ENCODE measurements around the gene RNGTT.

The RNGTT gene

DNA sequence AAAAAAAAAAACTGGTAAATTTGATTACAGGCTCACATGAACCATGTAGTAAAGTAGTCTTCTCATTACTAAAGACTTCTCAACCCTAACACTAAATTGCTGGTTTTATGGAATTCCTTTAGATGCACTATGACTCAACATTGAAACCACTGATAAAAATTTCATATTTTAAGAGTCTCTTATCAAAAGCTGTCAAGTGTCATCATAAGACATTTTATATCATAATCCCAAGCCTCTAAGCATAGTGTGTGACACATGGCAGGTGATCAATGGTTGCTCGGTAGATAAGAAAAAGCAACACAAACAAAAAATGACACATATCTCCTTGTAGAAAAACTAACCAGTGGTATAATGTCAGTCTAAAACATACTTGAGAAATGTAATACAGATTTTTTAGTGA is 258.4 kb downstream of the RNGTT start:
- in situ Hi-C loops (cut with MboI; ENCODE audit: low sequenced_read_pairs, unreplicated experiment): no loop called here
- DNase-seq (ENCODE audit: low spot score): no peak
- no peak for TF ChIP-seq CTCF (IDR thresholded peaks at IDR 0.05; ENCODE audit: borderline replicate concordance, control extremely low read depth, extremely low read depth, insufficient read depth, missing control alignments)

DNA sequence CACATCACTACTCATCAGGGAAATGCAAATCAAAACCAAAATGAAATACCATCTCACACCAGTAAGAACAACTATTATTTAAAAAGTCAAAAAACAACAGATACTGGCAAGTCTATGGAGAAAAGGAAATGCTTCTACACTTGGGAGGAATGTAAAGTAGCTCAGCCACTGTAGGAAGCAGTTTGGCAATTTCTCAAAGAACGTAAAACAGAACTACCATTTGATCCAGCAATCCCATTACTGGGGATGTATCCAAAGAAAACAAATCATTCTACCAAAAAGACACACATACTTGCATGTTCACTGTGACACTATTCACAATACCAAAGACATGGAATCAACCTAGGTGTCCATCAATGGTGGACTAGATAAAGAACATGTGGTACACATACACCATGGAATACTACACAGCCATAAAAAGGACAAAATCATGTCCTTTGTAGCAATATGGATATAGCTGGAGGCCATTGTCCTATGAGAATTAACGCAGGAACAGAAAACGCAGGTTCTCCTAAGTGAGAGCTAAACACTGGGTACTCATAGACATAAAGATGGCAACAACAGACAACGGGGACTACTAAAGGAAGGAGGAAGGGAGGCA is 260.4 kb downstream of the RNGTT start:
- DNase-seq (ENCODE audit: low spot score): no peak
- in situ Hi-C loops (cut with MboI; ENCODE audit: low sequenced_read_pairs, unreplicated experiment): no loop called here
- TF ChIP-seq CTCF (IDR thresholded peaks at IDR 0.05; ENCODE audit: borderline replicate concordance, control extremely low read depth, extremely low read depth, insufficient read depth, missing control alignments): no peak

DNA sequence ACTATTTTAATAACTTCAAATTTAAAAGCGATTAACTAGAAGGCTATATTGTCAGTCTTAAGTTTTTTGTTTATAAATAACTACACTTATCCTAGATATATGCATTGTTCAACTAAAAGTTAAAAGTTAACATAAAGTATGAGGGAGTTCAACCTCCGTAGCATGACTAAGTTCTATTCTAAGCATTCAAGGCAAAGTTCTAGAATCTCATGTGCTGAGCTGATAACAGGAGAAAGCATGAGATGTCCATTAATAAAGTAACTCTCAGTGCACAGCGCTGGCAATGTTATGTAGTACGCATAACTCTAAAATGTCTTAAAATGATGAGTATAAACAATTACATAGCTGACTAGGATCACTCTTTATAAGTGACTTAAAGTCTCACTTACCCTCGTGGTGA is 264.8 kb downstream of the RNGTT start:
- no peak for DNase-seq (ENCODE audit: low spot score)
- no peak for TF ChIP-seq CTCF (IDR thresholded peaks at IDR 0.05; ENCODE audit: borderline replicate concordance, control extremely low read depth, extremely low read depth, insufficient read depth, missing control alignments)
- in situ Hi-C loops (cut with MboI; ENCODE audit: low sequenced_read_pairs, unreplicated experiment): no loop called here

DNA sequence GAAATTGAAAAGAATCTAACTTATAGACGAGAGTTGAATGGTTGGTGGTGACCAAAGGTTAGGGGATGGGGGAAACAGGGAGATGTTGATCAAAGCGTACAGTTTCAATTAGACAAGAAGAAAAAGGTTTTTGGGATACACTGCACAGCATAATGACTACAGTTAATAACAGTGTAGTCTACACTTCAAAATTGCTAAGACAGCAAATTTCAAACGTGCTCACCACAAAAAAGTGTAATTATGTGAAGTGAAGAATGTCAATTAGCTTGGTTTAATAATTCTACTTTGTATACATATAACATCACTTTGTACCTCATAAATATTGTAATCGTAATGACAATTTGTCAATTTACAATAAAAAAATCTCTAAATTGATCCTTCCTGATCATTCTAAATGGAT is 267.5 kb downstream of the RNGTT start:
- DNase-seq (ENCODE audit: low spot score): no peak
- in situ Hi-C loops (cut with MboI; ENCODE audit: low sequenced_read_pairs, unreplicated experiment): no loop called here
- no peak for TF ChIP-seq CTCF (IDR thresholded peaks at IDR 0.05; ENCODE audit: borderline replicate concordance, control extremely low read depth, extremely low read depth, insufficient read depth, missing control alignments)

DNA sequence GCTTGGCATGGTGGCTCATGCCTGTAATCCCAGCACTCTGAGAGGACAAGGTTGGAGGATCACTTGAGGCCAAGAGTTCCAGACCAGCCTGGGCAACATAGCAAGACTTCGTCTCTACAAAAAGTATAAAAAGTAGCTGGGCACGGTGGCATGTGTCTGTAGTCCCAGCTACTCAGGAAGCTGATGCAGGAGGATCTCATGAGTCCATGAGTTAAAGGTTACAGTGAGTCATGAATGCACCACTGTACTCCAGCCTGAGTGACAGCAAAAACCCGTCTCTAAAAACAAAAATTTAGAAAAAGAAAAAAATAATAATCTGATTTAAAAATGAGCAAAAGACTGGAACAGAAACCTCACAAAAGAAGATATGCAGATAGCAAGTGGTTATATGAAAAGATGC is 279.7 kb downstream of the RNGTT start:
- in situ Hi-C loops (cut with MboI; ENCODE audit: low sequenced_read_pairs, unreplicated experiment): no loop called here
- TF ChIP-seq CTCF (IDR thresholded peaks at IDR 0.05; ENCODE audit: borderline replicate concordance, control extremely low read depth, extremely low read depth, insufficient read depth, missing control alignments): no peak
- DNase-seq (ENCODE audit: low spot score): no peak

DNA sequence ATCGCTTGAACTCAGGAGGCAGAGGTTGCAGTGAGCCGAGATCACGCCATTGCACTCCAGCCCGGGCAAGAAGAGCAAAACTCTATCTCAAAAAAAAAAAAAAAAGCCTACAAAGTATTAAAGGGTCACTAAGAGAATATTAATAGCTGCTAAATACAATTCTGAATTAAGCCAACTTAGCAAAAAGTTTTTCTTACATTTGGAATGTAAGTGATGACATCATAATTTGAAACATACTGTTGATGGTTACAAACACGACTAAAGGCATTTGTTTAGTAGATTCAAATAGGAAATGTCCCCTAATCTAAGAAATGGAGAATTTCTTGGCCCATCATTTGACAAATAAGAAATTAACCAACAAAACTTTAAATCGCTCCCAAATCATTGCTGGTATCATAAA is 282.8 kb downstream of the RNGTT start:
- DNase-seq (ENCODE audit: low spot score): no peak
- in situ Hi-C loops (cut with MboI; ENCODE audit: low sequenced_read_pairs, unreplicated experiment): no loop called here
- TF ChIP-seq CTCF (IDR thresholded peaks at IDR 0.05; ENCODE audit: borderline replicate concordance, control extremely low read depth, extremely low read depth, insufficient read depth, missing control alignments): no peak

GRCh38 chr6:88679841-88680240 is 283.6 kb downstream of the RNGTT start:
- DNase-seq (ENCODE audit: low spot score): no peak
- in situ Hi-C loops (cut with MboI; ENCODE audit: low sequenced_read_pairs, unreplicated experiment): no loop called here
- no peak for TF ChIP-seq CTCF (IDR thresholded peaks at IDR 0.05; ENCODE audit: borderline replicate concordance, control extremely low read depth, extremely low read depth, insufficient read depth, missing control alignments)

All from GM13976 (cell line).